Epithelial cell of prostate (primary cell): ENCODE data around the gene HDAC4.

Experiments
- DNase-seq: peaks from one replicate; pipeline ENCODE4 v3.0.0-alpha.2; 2011; ENCODE audit warnings: low read depth, low spot score
- H3K27ac ChIP-seq: fragments of 450-650 bp; 2 replicates; pipeline ENCODE4 v1.5.1; 2017; ENCODE audit warnings: mild to moderate bottlenecking

HDAC4 gene

GRCh38 chr2:239399433-239399920 is 1.3 kb downstream of the HDAC4 start:
- DNase-seq: no peak
- H3K27ac ChIP-seq: no peak overlapping the region

GRCh38 chr2:239398521-239398921 is 2.3 kb downstream of the HDAC4 start:
- H3K27ac ChIP-seq: no peak overlapping the region
- DNase-seq: no peak

- DNase-seq: no peak
- H3K27ac ChIP-seq: no peak overlapping the region
These were observed 2.8 kb downstream of the HDAC4 start for GRCh38 chr2:239397931-239398471.

- DNase-seq: no peak
These were observed 3.7 kb downstream of the HDAC4 start for GRCh38 chr2:239396881-239397681.

GRCh38 chr2:239395524-239395923 is 5.3 kb downstream of the HDAC4 start:
- no peak overlapping the region for H3K27ac ChIP-seq
- no peak for DNase-seq

More at GRCh38 chr2:239396881-239397681, 3.7 kb downstream of the HDAC4 start:
- H3K27ac ChIP-seq: no peak overlapping the region

- H3K27ac ChIP-seq: no peak overlapping the region
These were observed 5.8 kb downstream of the HDAC4 start for GRCh38 chr2:239394978-239395377.

GRCh38 chr2:239394346-239394945 is 6.4 kb downstream of the HDAC4 start:
- H3K27ac ChIP-seq: no peak overlapping the region
- DNase-seq: no peak

More at GRCh38 chr2:239394978-239395377, 5.8 kb downstream of the HDAC4 start:
- DNase-seq: no peak

GRCh38 chr2:239393941-239394340 is 6.9 kb downstream of the HDAC4 start:
- no peak overlapping the region for H3K27ac ChIP-seq
- DNase-seq: no peak

GRCh38 chr2:239393388-239393940 is 7.4 kb downstream of the HDAC4 start:
- no peak overlapping the region for H3K27ac ChIP-seq
- no peak for DNase-seq

GRCh38 chr2:239392688-239393387 is 8.0 kb downstream of the HDAC4 start:
- DNase-seq: no peak
- no peak overlapping the region for H3K27ac ChIP-seq

GRCh38 chr2:239392072-239392357 is 8.8 kb downstream of the HDAC4 start:
- DNase-seq: no peak
- no peak overlapping the region for H3K27ac ChIP-seq

GRCh38 chr2:239391286-239392071 is 9.3 kb downstream of the HDAC4 start:
- H3K27ac ChIP-seq: no peak overlapping the region
- no peak for DNase-seq

- H3K27ac ChIP-seq: no peak overlapping the region
- no peak for DNase-seq
These were observed 10.1 kb downstream of the HDAC4 start for GRCh38 chr2:239390546-239391285.

- no peak for DNase-seq
- H3K27ac ChIP-seq: no peak overlapping the region
These were observed 11.1 kb downstream of the HDAC4 start for GRCh38 chr2:239389414-239390329.

- no peak for DNase-seq
- H3K27ac ChIP-seq: no peak overlapping the region
These were observed 12.3 kb downstream of the HDAC4 start for GRCh38 chr2:239388236-239389151.

- no peak for DNase-seq
- no peak overlapping the region for H3K27ac ChIP-seq
These were observed 13.0 kb downstream of the HDAC4 start for GRCh38 chr2:239387811-239388210.

GRCh38 chr2:239386872-239387445 is 13.9 kb downstream of the HDAC4 start:
- no peak overlapping the region for H3K27ac ChIP-seq

More at GRCh38 chr2:239386872-239387445, 13.9 kb downstream of the HDAC4 start:
- DNase-seq: no peak
